Dendritic cell treated with granulocyte-macrophage colony-stimulating factor and Interleukin-4, amounts not matched to agents 40 ng/mL and 50 ng/mL, for 4 days (primary cell): Measurements from ENCODE around the gene PBX4.
"Not testable (repeated sequence)": the region's sequence is repeated elsewhere in the genome, so short reads cannot be mapped to it uniquely, and the experiment has no call there.

Source experiments
- H3K27ac Mint-ChIP-seq: one replicate; pipeline ENCODE4 v1.8.0; 2022; ENCODE audit warnings: mild to moderate bottlenecking, mixed read lengths
- H3K27me3 Mint-ChIP-seq: one replicate; pipeline ENCODE4 v1.8.0; 2022; ENCODE audit warnings: mild to moderate bottlenecking, mixed read lengths
- H3K36me3 Mint-ChIP-seq: one replicate; pipeline ENCODE4 v1.8.0; 2022; ENCODE audit warnings: low read depth, mixed read lengths
- H3K4me1 Mint-ChIP-seq: one replicate; pipeline ENCODE4 v1.8.0; 2022; ENCODE audit warnings: low read depth, mixed read lengths
- H3K4me3 Mint-ChIP-seq: one replicate; pipeline ENCODE4 v1.8.0; 2022; ENCODE audit warnings: mild to moderate bottlenecking, moderate library complexity, mixed read lengths
- H3K9me3 Mint-ChIP-seq: one replicate; pipeline ENCODE4 v1.8.0; 2022; ENCODE audit warnings: mixed read lengths
- intact Hi-C: fragments of 100-400 bp; cut with micrococcal nuclease; formaldehyde crosslinking; loops from one replicate; pipeline ENCODE4 v1.15.0; 2022

PBX4 gene

GRCh38 chr19:19618219-19619051 lies at the start of gene PBX4:
PBX4 (minus strand) TSS chr19:19618687; CDS start chr19:19618629, 58 bp downstream.
- Mint-ChIP-seq H3K4me3 (peak within 1 kb of the TSS; percentile 44), H3K27me3 (peaks cover 9% of the 10 kb centered on the region), H3K36me3 (peaks cover 13% of the 10 kb centered on the region), H3K27ac (peak within 1 kb of the TSS; percentile 56), H3K9me3 (no peaks in the 10 kb centered on the region), H3K4me1 (peaks cover 30% of the 10 kb centered on the region)
- intact Hi-C loops, result loop anchor here (2.0 kb wide), 1 partner anchor 44 kb away; the partner anchor contains the start of gene ATP13A1

GRCh38 chr19:19665420-19665948 lies 47.0 kb upstream of the PBX4 start:
- Mint-ChIP-seq H3K36me3 (peaks cover 37% of the 10 kb centered on the region), H3K4me1 (peaks cover 46% of the 10 kb centered on the region)
- intact Hi-C loops, result loop anchor here (10.0 kb wide), 1 partner anchor 289 kb away; no protein-coding TSS in a partner anchor
- not testable (repeated sequence) for H3K27ac Mint-ChIP-seq, H3K27me3 Mint-ChIP-seq, H3K9me3 Mint-ChIP-seq, H3K4me3 Mint-ChIP-seq

- Mint-ChIP-seq H3K36me3 (peaks cover 42% of the 10 kb centered on the region), H3K9me3 (no peaks in the 10 kb centered on the region), H3K4me3 (peak within 1 kb of the TSS; percentile 96), H3K27me3 (no peaks in the 10 kb centered on the region), H3K27ac (peak within 1 kb of the TSS; percentile 98), H3K4me1 (peaks cover 38% of the 10 kb centered on the region)
- intact Hi-C loops, result loop anchor here (1.0 to 10.0 kb wide), 6 partner anchors 20 to 291 kb away; partner anchors contain the start of genes GMIP, PBX4, ZNF253 and ZNF506
Measured at GRCh38 chr19:19663256-19664120, 45.0 kb upstream of the PBX4 start, which contains the start of gene ATP13A1. ATP13A1 (minus strand) TSS chr19:19663676; CDS start chr19:19663666, 10 bp downstream.

- Mint-ChIP-seq H3K9me3 (no peaks in the 10 kb centered on the region), H3K27me3 (no peaks in the 10 kb centered on the region), H3K36me3 (peaks cover 43% of the 10 kb centered on the region), H3K27ac (peak overlapping the region; percentile 98), H3K4me1 (peaks cover 32% of the 10 kb centered on the region), H3K4me3 (peak overlapping the region; percentile 96)
- intact Hi-C loops, result loop anchor here (1.0 to 10.0 kb wide), 6 partner anchors 20 to 292 kb away; partner anchors contain the start of genes GMIP, PBX4, ZNF253 and ZNF506
Measured at GRCh38 chr19:19662871-19663255, 44.4 kb upstream of the PBX4 start.

- intact Hi-C loops, result loop anchor here (2.0 to 10.0 kb wide), 5 partner anchors 44 to 292 kb away; partner anchors contain the start of genes PBX4, ZNF253 and ZNF506
- Mint-ChIP-seq H3K27ac (peak overlapping the region; percentile 98), H3K36me3 (peaks cover 48% of the 10 kb centered on the region), H3K9me3 (no peaks in the 10 kb centered on the region), H3K4me3 (peak overlapping the region; percentile 96), H3K4me1 (peaks cover 29% of the 10 kb centered on the region), H3K27me3 (no peaks in the 10 kb centered on the region)
Measured at GRCh38 chr19:19662344-19662743, 43.9 kb upstream of the PBX4 start.

GRCh38 chr19:19661675-19662251 lies 43.3 kb upstream of the PBX4 start:
- peaks cover 54% of the 10 kb centered on the region for H3K36me3 Mint-ChIP-seq
- H3K27me3 Mint-ChIP-seq, result no peaks in the 10 kb centered on the region
- no peaks in the 10 kb centered on the region for H3K9me3 Mint-ChIP-seq
- peak overlapping the region; percentile 98 for H3K27ac Mint-ChIP-seq
- intact Hi-C loops, result loop anchor here (2.0 to 10.0 kb wide), 5 partner anchors 43 to 293 kb away; partner anchors contain the start of genes PBX4, ZNF253 and ZNF506
- H3K4me3 Mint-ChIP-seq, result peak overlapping the region; percentile 96
- peaks cover 29% of the 10 kb centered on the region for H3K4me1 Mint-ChIP-seq

- no peaks in the 10 kb centered on the region for H3K27me3 Mint-ChIP-seq
- intact Hi-C loops, result loop anchor here (5.0 to 10.0 kb wide), 4 partner anchors 116 to 294 kb away; partner anchors contain the start of genes ZNF253 and ZNF506
- no peaks in the 10 kb centered on the region for H3K9me3 Mint-ChIP-seq
- H3K27ac Mint-ChIP-seq, result peak overlapping the region; percentile 98
- peaks cover 29% of the 10 kb centered on the region for H3K4me1 Mint-ChIP-seq
- peak overlapping the region; percentile 96 for H3K4me3 Mint-ChIP-seq
- H3K36me3 Mint-ChIP-seq, result peaks cover 59% of the 10 kb centered on the region
Measured at GRCh38 chr19:19661141-19661674, 42.7 kb upstream of the PBX4 start.

- intact Hi-C loops, result loop anchor here (5.0 to 10.0 kb wide), 4 partner anchors 118 to 295 kb away; partner anchors contain the start of genes ZNF253 and ZNF506
- H3K4me3 Mint-ChIP-seq, result no peak overlapping the region
- H3K27ac Mint-ChIP-seq, result no peak overlapping the region
- H3K27me3 Mint-ChIP-seq, result no peaks in the 10 kb centered on the region
- peaks cover 74% of the 10 kb centered on the region for H3K36me3 Mint-ChIP-seq
- H3K4me1 Mint-ChIP-seq, result peaks cover 29% of the 10 kb centered on the region
- H3K9me3 Mint-ChIP-seq, result no peaks in the 10 kb centered on the region
Measured at GRCh38 chr19:19659646-19660245, 41.3 kb upstream of the PBX4 start.

- no peak overlapping the region for H3K27ac Mint-ChIP-seq
- no peak overlapping the region for H3K4me3 Mint-ChIP-seq
- H3K27me3 Mint-ChIP-seq, result no peaks in the 10 kb centered on the region
- H3K36me3 Mint-ChIP-seq, result peaks cover 92% of the 10 kb centered on the region
- intact Hi-C loops, result no loop called here
- H3K9me3 Mint-ChIP-seq, result no peaks in the 10 kb centered on the region
- H3K4me1 Mint-ChIP-seq, result peaks cover 24% of the 10 kb centered on the region
Measured at GRCh38 chr19:19657397-19657783, 38.9 kb upstream of the PBX4 start.

- peaks cover 24% of the 10 kb centered on the region for H3K4me1 Mint-ChIP-seq
- intact Hi-C loops, result no loop called here
- no peak overlapping the region for H3K27ac Mint-ChIP-seq
- no peaks in the 10 kb centered on the region for H3K9me3 Mint-ChIP-seq
- peaks cover 98% of the 10 kb centered on the region for H3K36me3 Mint-ChIP-seq
- no peaks in the 10 kb centered on the region for H3K27me3 Mint-ChIP-seq
- no peak overlapping the region for H3K4me3 Mint-ChIP-seq
Measured at GRCh38 chr19:19656451-19657396, 38.2 kb upstream of the PBX4 start.

- intact Hi-C loops, result no loop called here
- Mint-ChIP-seq H3K27ac (no peak overlapping the region), H3K27me3 (no peaks in the 10 kb centered on the region), H3K9me3 (no peaks in the 10 kb centered on the region), H3K4me1 (peaks cover 21% of the 10 kb centered on the region), H3K36me3 (peaks cover 98% of the 10 kb centered on the region), H3K4me3 (no peak overlapping the region)
Measured at GRCh38 chr19:19655641-19656343, 37.3 kb upstream of the PBX4 start.
